ENCODE results near the gene KIF26A.

KIF26A gene

DNA sequence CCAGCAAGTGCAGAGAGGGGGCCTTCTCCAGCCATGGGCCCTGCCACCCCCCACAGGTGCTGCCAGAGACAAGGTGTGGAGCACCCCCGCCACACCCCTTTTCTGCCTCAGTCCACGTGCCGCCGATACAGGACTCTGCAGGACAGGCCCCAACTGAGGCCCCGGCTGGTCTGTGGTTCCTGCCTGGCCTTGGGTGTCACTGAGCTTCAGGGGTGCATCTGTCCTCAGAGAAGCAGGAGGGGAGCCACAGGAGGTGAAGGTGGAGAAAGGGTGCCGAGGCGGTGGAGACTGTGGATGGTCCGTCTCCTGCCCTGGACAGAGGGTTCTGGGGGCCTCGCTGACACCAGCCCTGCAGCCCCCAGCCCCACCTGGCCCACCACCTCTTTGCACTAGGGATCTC, 63.1 kb downstream of the KIF26A start:
- H2BK5ac ChIP-seq (ENCODE audit: low read length) = no peak overlapping the region
- H3K18ac ChIP-seq (ENCODE audit: low read length) = no peak overlapping the region
- DNase-seq = no peak
- H3K79me1 ChIP-seq (ENCODE audit: low read length) = no peaks in the 10 kb centered on the region
- WGBS (ENCODE audit: extremely low coverage, insufficient coverage, low lambda C conversion rate) = no CpG with 5 or more reads among the region's 9 CpGs
- no peak overlapping the region for H3K4me3 ChIP-seq (ENCODE audit: low read length)
- no peak overlapping the region for H2BK120ac ChIP-seq (ENCODE audit: low read depth, low read length)
- no peak overlapping the region for H3K56ac ChIP-seq (ENCODE audit: low read length)
- H3K4me2 ChIP-seq (ENCODE audit: low read length) = no peak overlapping the region
- no peak overlapping the region for H3K23ac ChIP-seq (ENCODE audit: low read length)
- H3K27ac ChIP-seq (ENCODE audit: low read depth, low read length) = no peak overlapping the region
- no peaks in the 10 kb centered on the region for H3K4me1 ChIP-seq (ENCODE audit: control insufficient read depth, low read depth, low read length)
- no peak overlapping the region for H2AK5ac ChIP-seq (ENCODE audit: low read length)
- H3K4ac ChIP-seq (ENCODE audit: low read depth, low read length) = no peak overlapping the region
- no peaks in the 10 kb centered on the region for H3K79me2 ChIP-seq (ENCODE audit: control insufficient read depth, insufficient read depth, low read length)
- no peaks in the 10 kb centered on the region for H3K36me3 ChIP-seq (ENCODE audit: control insufficient read depth, insufficient read depth, low read length)
- H2BK15ac ChIP-seq (replicated peaks; ENCODE audit: low read depth) = no peak overlapping the region
- no peak overlapping the region for H4K5ac ChIP-seq (ENCODE audit: low read length)
- no peaks in the 10 kb centered on the region for H3K27me3 ChIP-seq (ENCODE audit: insufficient read depth, low read length, poor library complexity)
- no peak overlapping the region for H3K9ac ChIP-seq (ENCODE audit: low read length)
- no peak overlapping the region for H4K8ac ChIP-seq (ENCODE audit: low read depth, low read length)

DNA sequence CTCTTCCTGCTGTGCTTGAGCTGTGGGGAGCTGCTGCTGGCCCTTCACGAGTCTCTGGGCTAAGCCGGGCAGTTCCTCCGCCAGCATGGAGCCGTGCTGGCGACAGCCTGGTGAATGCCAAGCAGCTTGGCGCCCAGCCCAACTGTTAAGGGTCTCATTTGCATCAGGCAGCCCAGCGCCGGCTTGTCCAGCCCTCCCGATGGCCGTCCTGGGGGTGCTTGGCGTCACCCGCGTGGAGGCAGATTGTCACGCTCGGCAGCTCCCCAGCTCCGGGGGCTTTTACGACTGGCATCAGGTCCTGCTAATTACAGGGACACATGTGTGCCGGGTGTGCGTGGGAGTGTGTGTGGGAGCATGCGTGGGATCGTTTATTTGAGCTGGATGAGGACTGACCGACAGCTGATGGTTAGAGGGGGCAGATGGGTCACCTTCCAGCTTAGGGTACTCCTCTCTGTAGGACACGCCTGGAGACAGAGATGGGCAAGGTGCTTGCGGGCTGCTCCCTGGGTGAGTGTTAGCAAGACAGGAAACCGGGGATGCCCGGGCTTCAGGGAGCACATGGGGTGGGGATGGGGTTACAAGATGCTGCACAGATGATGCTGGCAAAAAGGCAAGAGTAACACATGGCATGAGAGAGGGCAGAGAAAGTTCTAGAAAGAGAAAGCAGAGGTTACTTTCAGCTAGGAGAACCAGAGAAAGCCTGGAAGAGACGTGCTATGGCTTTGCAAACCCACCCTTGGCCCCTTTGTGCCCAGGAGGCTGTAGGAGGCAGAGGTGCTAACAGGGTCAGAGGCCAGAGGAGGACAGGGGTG, 64.1 kb downstream of the KIF26A start:
- no peak for DNase-seq
- WGBS (ENCODE audit: extremely low coverage, insufficient coverage, low lambda C conversion rate) = no CpG with 5 or more reads among the region's 27 CpGs
- no peaks in the 10 kb centered on the region for H3K4me1 ChIP-seq (ENCODE audit: control insufficient read depth, low read depth, low read length)

DNA sequence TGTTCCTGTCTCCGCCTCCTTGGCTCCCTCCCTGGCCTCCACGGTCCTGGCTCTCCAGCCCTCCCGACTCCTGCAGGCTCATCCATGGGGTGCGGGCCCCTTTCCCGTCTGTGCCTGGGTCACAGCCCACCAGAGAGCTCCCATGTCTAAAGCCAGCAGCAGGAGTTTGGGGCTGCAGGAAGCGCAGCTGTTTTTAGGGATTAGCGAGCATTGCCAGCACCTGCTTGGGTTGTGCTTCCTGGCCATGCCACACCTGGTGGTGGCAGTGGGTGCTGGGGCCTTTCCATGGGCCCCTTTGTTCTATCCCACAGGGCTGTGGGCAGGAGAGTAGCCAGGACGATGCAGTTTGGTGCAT, 64.7 kb downstream of the KIF26A start:
- no peaks in the 10 kb centered on the region for H3K79me1 ChIP-seq (ENCODE audit: low read length)
- H4K5ac ChIP-seq (ENCODE audit: low read length) = no peak overlapping the region
- no peaks in the 10 kb centered on the region for H3K27me3 ChIP-seq (ENCODE audit: insufficient read depth, low read length, poor library complexity)
- no CpG with 5 or more reads among the region's 8 CpGs for WGBS (ENCODE audit: extremely low coverage, insufficient coverage, low lambda C conversion rate)
- H2BK120ac ChIP-seq (ENCODE audit: low read depth, low read length) = no peak overlapping the region
- no peak overlapping the region for H4K8ac ChIP-seq (ENCODE audit: low read depth, low read length)
- H3K36me3 ChIP-seq (ENCODE audit: control insufficient read depth, insufficient read depth, low read length) = no peaks in the 10 kb centered on the region
- no peak overlapping the region for H3K4ac ChIP-seq (ENCODE audit: low read depth, low read length)
- H2AK5ac ChIP-seq (ENCODE audit: low read length) = no peak overlapping the region
- no peak overlapping the region for H3K23ac ChIP-seq (ENCODE audit: low read length)
- H3K56ac ChIP-seq (ENCODE audit: low read length) = no peak overlapping the region
- no peak for DNase-seq
- no peak overlapping the region for H2BK15ac ChIP-seq (replicated peaks; ENCODE audit: low read depth)
- H3K4me1 ChIP-seq (ENCODE audit: control insufficient read depth, low read depth, low read length) = no peaks in the 10 kb centered on the region
- no peak overlapping the region for H3K27ac ChIP-seq (ENCODE audit: low read depth, low read length)
- no peak overlapping the region for H3K4me3 ChIP-seq (ENCODE audit: low read length)
- H3K79me2 ChIP-seq (ENCODE audit: control insufficient read depth, insufficient read depth, low read length) = no peaks in the 10 kb centered on the region
- no peak overlapping the region for H3K4me2 ChIP-seq (ENCODE audit: low read length)
- H3K9ac ChIP-seq (ENCODE audit: low read length) = no peak overlapping the region
- no peak overlapping the region for H3K18ac ChIP-seq (ENCODE audit: low read length)
- no peak overlapping the region for H2BK5ac ChIP-seq (ENCODE audit: low read length)

More for the DNA sequence above, 64.1 kb downstream of the KIF26A start:
- Histone ChIP-seq H3K79me1 (ENCODE audit: low read length) (no peaks in the 10 kb centered on the region), H2BK120ac (ENCODE audit: low read depth, low read length) (no peak overlapping the region), H3K4me3 (ENCODE audit: low read length) (no peak overlapping the region), H4K8ac (ENCODE audit: low read depth, low read length) (no peak overlapping the region), H3K4ac (ENCODE audit: low read depth, low read length) (no peak overlapping the region), H2BK15ac (replicated peaks; ENCODE audit: low read depth) (no peak overlapping the region), H3K9ac (ENCODE audit: low read length) (no peak overlapping the region), H3K27ac (ENCODE audit: low read depth, low read length) (no peak overlapping the region), H3K4me2 (ENCODE audit: low read length) (no peak overlapping the region), H4K5ac (ENCODE audit: low read length) (no peak overlapping the region), H3K27me3 (ENCODE audit: insufficient read depth, low read length, poor library complexity) (no peaks in the 10 kb centered on the region), H2BK5ac (ENCODE audit: low read length) (no peak overlapping the region), H3K79me2 (ENCODE audit: control insufficient read depth, insufficient read depth, low read length) (no peaks in the 10 kb centered on the region), H3K56ac (ENCODE audit: low read length) (no peak overlapping the region), H2AK5ac (ENCODE audit: low read length) (no peak overlapping the region), H3K23ac (ENCODE audit: low read length) (no peak overlapping the region), H3K18ac (ENCODE audit: low read length) (no peak overlapping the region), H3K36me3 (ENCODE audit: control insufficient read depth, insufficient read depth, low read length) (no peaks in the 10 kb centered on the region)

DNA sequence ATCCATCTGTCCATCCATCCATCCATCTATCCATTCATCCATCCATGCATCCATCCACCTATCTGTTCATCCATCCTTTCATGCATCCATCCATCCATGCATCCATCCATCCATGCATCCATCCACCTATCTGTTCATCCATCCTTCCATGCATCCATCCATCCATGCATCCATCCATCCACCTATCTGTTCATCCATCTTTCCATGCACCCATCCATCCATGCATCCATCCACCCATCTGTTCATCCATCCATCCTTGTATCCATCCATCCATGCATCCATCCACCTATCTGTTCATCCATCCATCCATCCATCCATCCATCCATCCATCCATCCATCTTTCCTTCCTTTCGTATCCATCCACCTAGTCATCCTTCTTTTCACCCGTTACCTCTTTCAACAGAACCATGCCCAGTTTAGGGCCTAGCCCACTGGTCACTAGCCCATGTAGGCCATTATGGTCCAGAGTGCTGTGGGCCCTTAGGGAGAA, 66.3 kb downstream of the KIF26A start:
- Histone ChIP-seq H3K36me3 (ENCODE audit: control insufficient read depth, insufficient read depth, low read length) (no peaks in the 10 kb centered on the region), H3K56ac (ENCODE audit: low read length) (no peak overlapping the region), H3K4ac (ENCODE audit: low read depth, low read length) (no peak overlapping the region), H3K79me1 (ENCODE audit: low read length) (no peaks in the 10 kb centered on the region), H2AK5ac (ENCODE audit: low read length) (no peak overlapping the region), H3K4me1 (ENCODE audit: control insufficient read depth, low read depth, low read length) (no peaks in the 10 kb centered on the region), H3K18ac (ENCODE audit: low read length) (no peak overlapping the region), H2BK15ac (replicated peaks; ENCODE audit: low read depth) (no peak overlapping the region), H3K4me3 (ENCODE audit: low read length) (no peak overlapping the region), H2BK5ac (ENCODE audit: low read length) (no peak overlapping the region), H3K23ac (ENCODE audit: low read length) (no peak overlapping the region), H2BK120ac (ENCODE audit: low read depth, low read length) (no peak overlapping the region), H3K27me3 (ENCODE audit: insufficient read depth, low read length, poor library complexity) (no peaks in the 10 kb centered on the region), H3K79me2 (ENCODE audit: control insufficient read depth, insufficient read depth, low read length) (no peaks in the 10 kb centered on the region), H3K27ac (ENCODE audit: low read depth, low read length) (no peak overlapping the region), H3K9ac (ENCODE audit: low read length) (no peak overlapping the region), H4K5ac (ENCODE audit: low read length) (no peak overlapping the region), H3K4me2 (ENCODE audit: low read length) (no peak overlapping the region), H4K8ac (ENCODE audit: low read depth, low read length) (no peak overlapping the region)
- 100% methylated on average over 2 of the region's 2 CpGs for WGBS (ENCODE audit: extremely low coverage, insufficient coverage, low lambda C conversion rate)
- no peak for DNase-seq

DNA sequence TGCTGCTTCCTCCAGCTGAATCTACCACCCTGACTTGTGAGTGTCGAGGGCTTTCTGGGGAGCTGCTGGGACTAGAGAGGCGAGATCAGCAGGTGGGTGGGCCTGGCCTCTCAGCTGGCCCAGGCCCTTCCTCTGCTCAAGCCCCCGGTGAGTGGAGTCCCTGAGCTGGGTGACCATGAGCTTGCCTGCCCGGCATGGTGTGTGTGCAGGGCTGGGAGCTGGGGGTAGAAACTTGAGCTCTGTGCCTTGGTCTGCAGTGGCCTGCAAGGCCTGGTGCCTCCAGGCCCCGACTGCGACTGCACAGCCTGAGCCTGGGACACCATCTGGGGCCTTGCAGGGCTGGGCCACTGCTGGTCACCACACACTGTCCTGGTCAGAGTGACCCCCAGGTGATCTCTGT, 67.4 kb downstream of the KIF26A start:
- Histone ChIP-seq H4K8ac (ENCODE audit: low read depth, low read length) (no peak overlapping the region), H3K4me2 (ENCODE audit: low read length) (no peak overlapping the region), H3K4me1 (ENCODE audit: control insufficient read depth, low read depth, low read length) (no peaks in the 10 kb centered on the region), H3K27me3 (ENCODE audit: insufficient read depth, low read length, poor library complexity) (no peaks in the 10 kb centered on the region), H4K5ac (ENCODE audit: low read length) (no peak overlapping the region), H2AK5ac (ENCODE audit: low read length) (no peak overlapping the region), H2BK120ac (ENCODE audit: low read depth, low read length) (no peak overlapping the region), H3K27ac (ENCODE audit: low read depth, low read length) (no peak overlapping the region), H2BK5ac (ENCODE audit: low read length) (no peak overlapping the region), H3K56ac (ENCODE audit: low read length) (no peak overlapping the region), H3K18ac (ENCODE audit: low read length) (no peak overlapping the region), H3K9ac (ENCODE audit: low read length) (no peak overlapping the region), H3K23ac (ENCODE audit: low read length) (no peak overlapping the region), H3K79me1 (ENCODE audit: low read length) (no peaks in the 10 kb centered on the region), H3K4me3 (ENCODE audit: low read length) (no peak overlapping the region), H3K4ac (ENCODE audit: low read depth, low read length) (no peak overlapping the region), H2BK15ac (replicated peaks; ENCODE audit: low read depth) (no peak overlapping the region), H3K36me3 (ENCODE audit: control insufficient read depth, insufficient read depth, low read length) (no peaks in the 10 kb centered on the region), H3K79me2 (ENCODE audit: control insufficient read depth, insufficient read depth, low read length) (no peaks in the 10 kb centered on the region)
- WGBS (ENCODE audit: extremely low coverage, insufficient coverage, low lambda C conversion rate) = no CpG with 5 or more reads among the region's 6 CpGs
- no peak for DNase-seq
